GM20000 (cell line): Measurements from ENCODE around the gene FYTTD1.

Experiments used
- DNase-seq: peaks from one replicate; pipeline ENCODE4 v3.0.0; 2012; ENCODE audit warnings: low spot score
- CTCF ChIP-seq: IDR thresholded peaks from 2 replicates; pipeline ENCODE4 v1.5.1; 2012; ENCODE audit warnings: mild to moderate bottlenecking, control low read depth; ENCODE audit errors: extremely low read depth, missing control alignments

Gene FYTTD1

GRCh38 chr3:197829397-197830045 is 79.8 kb downstream of the FYTTD1 start:
- TF ChIP-seq CTCF, result no peak
- DNase-seq, result no peak

GRCh38 chr3:197830308-197830966 is 80.8 kb downstream of the FYTTD1 start:
- no peak for DNase-seq
- no peak for TF ChIP-seq CTCF

- no peak for DNase-seq
- TF ChIP-seq CTCF, result no peak
Measured at GRCh38 chr3:197830967-197831313, 81.3 kb downstream of the FYTTD1 start.

- no peak for TF ChIP-seq CTCF
Measured at GRCh38 chr3:197833930-197834715, 84.4 kb downstream of the FYTTD1 start.

GRCh38 chr3:197835509-197835908 is 85.8 kb downstream of the FYTTD1 start:
- DNase-seq, result peak; percentile 49
- no peak for TF ChIP-seq CTCF

More at GRCh38 chr3:197833930-197834715, 84.4 kb downstream of the FYTTD1 start:
- DNase-seq, result peak; percentile 50

- no peak for DNase-seq
- no peak for TF ChIP-seq CTCF
Measured at GRCh38 chr3:197836244-197836643, 86.6 kb downstream of the FYTTD1 start.
